GM21528 (cell line): ENCODE measurements around the gene MTIF2.
"Not testable (repeated sequence)": the region's sequence is repeated elsewhere in the genome, so short reads cannot be mapped to it uniquely, and the experiment has no call there.

Source experiments
- ATAC-seq: cut with Tn5 transposase; IDR thresholded peaks from one replicate; pipeline ENCODE4 v1.9.1; 2021; ENCODE audit warnings: mild to moderate bottlenecking, moderate library complexity; ENCODE audit not compliant: unreplicated experiment, low FRiP score

The MTIF2 gene

GRCh38 chr2:55245411-55245810 is 23.6 kb downstream of the MTIF2 start:
- ATAC-seq = no peak

DNA sequence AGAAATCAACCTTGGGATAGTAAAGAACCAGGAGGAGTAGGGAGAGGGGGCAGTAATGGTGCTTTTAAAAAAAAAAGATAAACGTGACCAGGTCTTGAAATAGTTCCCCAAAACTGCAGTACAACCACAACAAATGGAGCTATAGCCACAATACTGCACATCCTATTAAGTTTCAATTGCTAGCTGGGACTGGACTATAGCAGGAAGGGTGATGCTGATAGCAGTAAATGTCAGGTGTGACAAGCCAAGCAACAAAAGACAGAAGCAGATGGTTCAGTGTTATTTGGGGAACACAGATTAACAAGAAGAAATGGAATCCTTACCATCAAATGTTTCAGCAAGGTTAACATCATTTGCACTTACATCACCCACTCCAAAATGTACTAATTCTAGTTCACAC is 26.4 kb downstream of the MTIF2 start:
- no peak for ATAC-seq

- not testable (repeated sequence) for ATAC-seq
These were observed 27.4 kb downstream of the MTIF2 start for GRCh38 chr2:55241582-55241981.

GRCh38 chr2:55239656-55240222 is 29.3 kb downstream of the MTIF2 start:
- no peak for ATAC-seq

DNA sequence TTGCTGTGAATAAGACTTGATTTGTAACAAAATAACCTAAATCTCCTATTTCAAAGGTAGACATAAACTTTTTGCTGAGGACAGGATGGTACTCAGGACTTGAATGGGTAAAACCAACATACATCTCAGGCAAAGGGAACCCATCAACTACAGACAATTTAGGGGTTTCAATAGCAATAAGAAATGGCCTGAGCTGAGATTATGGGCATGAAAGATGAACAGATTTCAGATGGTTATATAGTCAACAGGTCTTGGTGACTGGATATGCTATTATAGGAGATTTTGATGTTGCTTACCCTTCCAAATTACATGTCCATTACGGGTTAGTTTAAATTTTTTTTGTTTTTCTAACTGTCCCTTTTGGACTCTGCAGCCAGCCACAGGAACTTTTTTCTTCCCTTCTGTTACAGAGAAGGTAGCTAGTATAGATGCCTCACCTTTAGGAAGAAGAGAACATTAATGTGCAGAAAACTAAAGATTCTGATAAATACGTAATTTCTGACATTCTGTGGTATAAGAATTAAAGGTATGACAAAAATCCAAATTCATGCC is 32.0 kb downstream of the MTIF2 start:
- no peak for ATAC-seq

DNA sequence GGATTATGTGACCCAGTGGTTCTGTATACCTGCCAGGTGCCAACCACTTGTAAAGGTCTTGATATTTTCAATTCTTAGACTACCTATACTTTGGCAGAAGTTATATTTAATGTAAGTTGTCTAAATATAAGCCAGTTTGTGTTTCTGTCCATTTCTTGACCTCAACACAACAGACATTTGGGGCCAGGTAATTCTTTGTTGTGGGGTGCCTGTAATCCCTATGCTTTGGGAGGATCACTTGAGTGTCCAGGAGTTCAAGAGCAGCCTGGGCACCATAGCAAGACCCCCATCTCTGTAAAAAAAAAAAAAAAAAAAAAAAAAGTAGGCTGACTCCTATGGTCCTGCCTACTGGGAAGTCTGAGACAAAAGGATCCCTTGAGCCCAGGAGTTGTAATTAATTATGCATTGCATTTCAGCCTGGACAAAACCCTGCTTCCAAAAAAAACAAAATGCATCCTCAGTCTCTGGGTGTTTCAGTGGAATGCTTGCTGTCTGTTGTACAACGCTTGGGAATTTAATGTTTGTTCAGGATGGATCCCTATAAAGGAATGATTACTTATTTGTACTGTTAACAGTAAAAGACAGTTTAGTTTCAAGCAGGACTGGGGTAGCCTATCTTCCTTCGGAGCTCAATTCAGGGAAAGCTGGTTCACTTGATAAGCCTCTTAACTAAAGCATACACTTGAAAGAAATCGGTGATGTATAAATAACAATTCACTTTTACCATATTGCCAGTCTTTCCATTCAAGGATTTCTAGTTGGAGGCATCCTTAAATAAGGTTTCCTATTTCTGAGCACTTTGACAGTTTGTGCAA is 33.1 kb downstream of the MTIF2 start:
- no peak for ATAC-seq

- ATAC-seq = no peak
These were observed 35.4 kb downstream of the MTIF2 start for GRCh38 chr2:55233658-55233940.

GRCh38 chr2:55232863-55233657 is 36.0 kb downstream of the MTIF2 start:
- peak; percentile 36 for ATAC-seq

GRCh38 chr2:55232084-55232862 is 36.8 kb downstream of the MTIF2 start, which contains the start of the genes CLHC1 and RPS27A:
Gene CLHC1, minus strand, starts transcription at chr2:55232293. Its CDS starts 9,882 bp downstream, at chr2:55222411.
Gene RPS27A, plus strand, starts transcription at chr2:55232688. Its CDS starts 137 bp downstream, at chr2:55232825.
- ATAC-seq = peak; percentile 84

GRCh38 chr2:55231546-55232083 is 37.4 kb downstream of the MTIF2 start:
- ATAC-seq = no peak

GRCh38 chr2:55230551-55230950 is 38.5 kb downstream of the MTIF2 start:
- no peak for ATAC-seq

DNA sequence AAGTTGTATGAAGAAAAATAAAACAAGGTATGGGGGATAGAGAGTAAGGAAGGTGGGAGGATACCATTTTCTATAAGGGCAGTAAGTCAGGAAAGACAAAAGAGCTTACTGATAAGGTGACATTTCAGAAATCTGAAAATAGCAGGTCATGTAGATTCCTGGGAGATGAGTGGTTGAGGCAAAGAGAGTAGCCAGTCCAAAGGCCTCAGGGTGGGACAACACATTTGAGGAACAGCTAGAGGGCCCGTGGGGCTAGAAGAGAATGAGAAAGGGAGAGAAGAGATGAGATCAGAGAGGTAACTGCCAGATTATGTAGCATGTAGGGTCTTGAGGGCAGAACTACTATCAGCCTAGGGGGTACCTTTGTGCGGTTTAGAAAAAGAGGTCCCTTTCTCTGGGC is 39.8 kb downstream of the MTIF2 start:
- no peak for ATAC-seq

DNA sequence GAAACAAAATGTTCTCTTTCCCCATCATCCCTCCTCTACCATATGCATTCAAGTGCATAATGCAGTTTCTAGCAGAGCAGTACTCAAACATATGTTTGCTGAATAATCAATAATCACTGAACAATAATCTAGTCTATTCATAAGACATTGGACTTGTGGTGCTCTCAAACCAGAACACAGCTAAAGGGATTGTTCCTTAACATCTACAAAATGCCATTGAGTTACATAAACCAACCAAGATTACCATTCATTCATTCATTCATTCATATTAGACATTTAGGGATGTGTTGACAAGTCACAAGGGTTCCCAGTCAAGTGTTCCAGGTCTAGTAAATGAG is 40.8 kb downstream of the MTIF2 start:
- no peak for ATAC-seq

DNA sequence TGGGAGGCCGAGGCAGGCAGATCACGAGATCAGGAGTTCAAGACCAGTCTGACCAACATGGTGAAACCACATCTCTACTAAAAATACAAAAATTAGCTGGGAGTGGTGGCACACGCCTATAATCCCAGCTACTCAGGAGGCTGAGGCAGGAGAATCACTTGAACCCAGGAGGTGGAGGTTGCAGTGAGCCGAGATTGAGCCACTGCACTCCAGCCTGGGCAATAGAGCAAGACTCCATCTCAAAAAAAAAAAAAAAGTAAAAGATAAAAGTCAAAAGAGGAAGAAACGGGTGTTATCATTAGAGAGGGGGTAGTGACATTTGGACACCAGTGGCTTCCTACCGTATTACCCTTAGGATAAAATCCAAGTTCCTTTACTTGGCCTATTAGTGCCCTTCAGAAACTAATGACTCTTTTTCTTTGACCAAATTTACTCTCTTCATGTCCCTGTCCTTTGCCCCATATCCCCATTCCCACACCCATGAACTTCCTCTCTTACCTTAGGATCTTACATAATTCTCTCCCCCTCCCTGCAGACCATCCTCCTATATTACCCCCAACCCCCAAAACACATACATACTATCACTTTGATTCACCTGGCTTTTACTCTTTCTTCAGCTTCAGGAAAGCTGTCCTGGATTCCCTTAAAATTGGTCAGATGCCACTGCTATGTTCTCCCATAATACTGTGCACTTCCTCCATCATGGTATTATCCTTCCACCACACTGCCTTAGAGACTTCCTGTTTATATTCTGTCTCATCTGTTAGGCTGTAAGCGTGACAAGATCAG is 41.4 kb downstream of the MTIF2 start:
- not testable (repeated sequence) for ATAC-seq

DNA sequence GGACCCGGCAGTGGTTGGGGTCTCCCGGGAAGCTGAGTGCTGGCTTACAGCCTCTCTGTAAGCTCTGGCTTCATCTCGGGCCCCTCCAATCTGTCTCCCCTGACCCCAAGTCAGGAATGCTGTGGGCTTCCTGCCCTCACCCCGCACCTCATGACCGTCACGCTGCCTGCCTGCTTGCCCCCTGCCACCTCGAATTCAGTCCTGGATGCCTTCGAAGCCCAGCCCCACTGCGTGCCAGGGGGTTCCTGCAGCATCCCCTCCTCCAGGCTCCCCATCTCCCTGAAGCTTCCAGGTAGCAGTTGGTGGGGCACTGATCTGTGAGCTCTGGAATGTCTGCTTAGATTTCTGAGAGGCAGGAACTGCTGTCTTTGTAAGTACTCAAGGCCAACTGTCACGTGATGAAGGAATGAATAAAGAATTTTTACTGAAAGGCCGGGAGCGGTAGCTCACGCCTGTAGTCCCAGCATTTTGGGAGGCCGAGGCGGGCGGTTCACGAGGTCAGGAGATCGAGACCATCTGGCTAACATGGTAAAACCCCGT is 43.5 kb downstream of the MTIF2 start:
- no peak for ATAC-seq

DNA sequence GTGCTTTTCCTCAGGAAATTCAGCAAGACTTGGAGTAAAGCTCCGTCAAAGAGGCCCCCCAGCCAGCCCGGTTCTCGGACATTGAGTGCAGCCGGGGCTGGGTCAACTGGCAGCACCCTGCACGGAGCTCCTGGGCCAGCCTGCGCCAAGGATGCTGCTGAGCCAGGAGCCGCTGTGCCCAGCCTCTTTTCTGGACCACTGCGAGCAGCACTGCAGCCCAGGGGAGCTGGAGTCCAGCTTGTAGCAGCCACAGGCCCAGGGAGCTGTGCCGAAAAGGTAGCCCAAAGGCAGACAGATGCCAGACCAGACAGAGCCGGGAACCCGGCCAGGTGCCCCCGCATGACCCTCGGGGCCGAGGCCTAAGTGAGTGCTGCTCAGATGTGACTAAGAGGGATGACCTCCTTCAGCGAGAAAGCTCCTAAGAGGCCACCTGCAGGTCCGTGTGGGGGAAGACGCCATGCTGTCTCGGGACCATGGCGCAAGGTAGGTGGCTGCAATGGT is 44.2 kb downstream of the MTIF2 start:
- no peak for ATAC-seq

- ATAC-seq = no peak
These were observed 44.9 kb downstream of the MTIF2 start for GRCh38 chr2:55223958-55224760.

DNA sequence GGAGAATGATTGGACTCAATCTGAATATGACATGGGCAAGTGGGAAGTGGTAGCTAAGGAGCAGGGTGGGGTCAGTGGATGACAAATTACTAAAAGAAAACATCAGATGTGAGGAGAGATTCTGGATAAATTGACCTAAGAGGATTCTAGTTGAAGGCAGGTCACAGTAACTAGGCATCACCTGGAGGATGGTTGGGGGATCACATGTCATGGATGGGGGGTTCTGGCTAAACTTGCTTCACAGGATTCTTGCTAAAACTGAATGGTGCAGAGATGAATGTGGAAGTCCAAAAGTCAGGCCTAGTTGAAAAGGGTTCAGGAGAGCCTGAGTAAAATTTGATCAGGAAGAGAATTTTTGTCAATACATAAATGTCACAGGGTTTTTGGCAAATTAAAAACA is 55.2 kb downstream of the MTIF2 start:
- ATAC-seq = no peak
